ENCODE data around the gene CA11. TPM values are rescaled to one million over a fixed set of nuclear protein-coding genes. Genes with fewer than 3 reads are reported as not detected.

Gene CA11
- total and polyA plus RNA-seq, 12 donors = 1.8 to 24.5 (median 3.8) TPM

GRCh38 chr19:48669903-48670668 is 24.1 kb upstream of the CA11 start:
- no peak for DNase-seq
- intact Hi-C loops (cut with DNase I) = loop anchor here in 6 of 10 donors (10.0 kb wide), 4 partner anchors 65 to 175 kb away; partner anchors contain the start of gene HSD17B14 (in 1 of the 6)
- Histone ChIP-seq H3K27me3 (peaks cover 0 to 5% (median 0%) of the 10 kb centered on the region in 7 donors), H3K9me3 (no peaks in the 10 kb centered on the region), H3K36me3 (no peaks in the 10 kb centered on the region), H3K4me1 (peaks cover 0 to 3% (median 2%) of the 10 kb centered on the region in 9 donors), H3K27ac (no peak overlapping the region), H3K4me3 (no peak overlapping the region)
- 94 to 96% methylated on average over 26 of the region's 26 CpGs for WGBS, 2 donors
- no peak for ATAC-seq
- TF ChIP-seq, protein P1, sequence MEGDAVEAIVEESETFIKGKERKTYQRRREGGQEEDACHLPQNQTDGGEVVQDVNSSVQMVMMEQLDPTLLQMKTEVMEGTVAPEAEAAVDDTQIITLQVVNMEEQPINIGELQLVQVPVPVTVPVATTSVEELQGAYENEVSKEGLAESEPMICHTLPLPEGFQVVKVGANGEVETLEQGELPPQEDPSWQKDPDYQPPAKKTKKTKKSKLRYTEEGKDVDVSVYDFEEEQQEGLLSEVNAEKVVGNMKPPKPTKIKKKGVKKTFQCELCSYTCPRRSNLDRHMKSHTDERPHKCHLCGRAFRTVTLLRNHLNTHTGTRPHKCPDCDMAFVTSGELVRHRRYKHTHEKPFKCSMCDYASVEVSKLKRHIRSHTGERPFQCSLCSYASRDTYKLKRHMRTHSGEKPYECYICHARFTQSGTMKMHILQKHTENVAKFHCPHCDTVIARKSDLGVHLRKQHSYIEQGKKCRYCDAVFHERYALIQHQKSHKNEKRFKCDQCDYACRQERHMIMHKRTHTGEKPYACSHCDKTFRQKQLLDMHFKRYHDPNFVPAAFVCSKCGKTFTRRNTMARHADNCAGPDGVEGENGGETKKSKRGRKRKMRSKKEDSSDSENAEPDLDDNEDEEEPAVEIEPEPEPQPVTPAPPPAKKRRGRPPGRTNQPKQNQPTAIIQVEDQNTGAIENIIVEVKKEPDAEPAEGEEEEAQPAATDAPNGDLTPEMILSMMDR (IDR thresholded peaks at IDR 0.05) = no peak

GRCh38 chr19:48668761-48669160 is 22.8 kb upstream of the CA11 start:
- peaks cover 0 to 2% (median 0%) of the 10 kb centered on the region in 7 donors for H3K27me3 ChIP-seq
- H3K4me3 ChIP-seq = no peak overlapping the region
- no peaks in the 10 kb centered on the region for H3K9me3 ChIP-seq
- no peak for DNase-seq
- no peaks in the 10 kb centered on the region for H3K36me3 ChIP-seq
- no peak overlapping the region for H3K27ac ChIP-seq
- WGBS, 2 donors = 92 to 97% methylated on average over 2 of the region's 2 CpGs
- intact Hi-C loops (cut with DNase I) = no loop called here
- TF ChIP-seq, protein P1 (IDR thresholded peaks at IDR 0.05) = no peak
- no peak for ATAC-seq
- H3K4me1 ChIP-seq = no peaks in the 10 kb centered on the region

- intact Hi-C loops (cut with DNase I) = no loop called here
- no peaks in the 10 kb centered on the region for H3K4me1 ChIP-seq
- H3K9me3 ChIP-seq = no peaks in the 10 kb centered on the region
- H3K36me3 ChIP-seq = no peaks in the 10 kb centered on the region
- H3K27me3 ChIP-seq = no peaks in the 10 kb centered on the region
- TF ChIP-seq, protein P1 (IDR thresholded peaks at IDR 0.05) = no peak
- H3K27ac ChIP-seq = no peak overlapping the region
- 79 to 84% methylated on average over 3 of the region's 3 CpGs for WGBS, 2 donors
- DNase-seq (no peak), ATAC-seq (no peak)
- H3K4me3 ChIP-seq = no peak overlapping the region
Observed at GRCh38 chr19:48668332-48668731, 22.3 kb upstream of the CA11 start.

DNA sequence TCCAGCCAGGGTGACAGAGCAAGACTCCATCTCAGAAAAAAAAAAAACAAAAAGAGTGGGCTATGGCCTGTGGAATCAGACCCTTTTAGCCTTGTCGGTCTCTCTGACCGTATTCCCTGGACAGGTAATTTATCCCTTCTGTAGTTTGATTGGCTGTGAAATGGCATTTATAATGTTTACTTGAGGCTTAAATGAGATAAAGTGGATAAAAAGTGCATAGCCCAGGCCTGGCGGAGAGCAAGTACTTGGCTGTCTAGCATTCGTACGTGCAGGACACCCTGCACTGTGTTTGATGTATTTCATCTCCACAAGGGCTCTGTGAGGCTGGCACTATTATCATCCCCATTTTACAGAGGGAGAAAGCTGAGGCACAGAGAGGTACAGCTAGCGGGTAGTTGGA is 19.8 kb upstream of the CA11 start:
- intact Hi-C loops (cut with DNase I) = no loop called here
- no peak for ATAC-seq
- no peaks in the 10 kb centered on the region for H3K9me3 ChIP-seq
- TF ChIP-seq, protein P1 (IDR thresholded peaks at IDR 0.05) = no peak
- WGBS, 2 donors = 93 to 96% methylated on average over 6 of the region's 6 CpGs
- no peaks in the 10 kb centered on the region for H3K27me3 ChIP-seq
- H3K4me3 ChIP-seq = no peak overlapping the region
- peaks cover 0 to 7% (median 3%) of the 10 kb centered on the region in 9 donors for H3K4me1 ChIP-seq
- DNase-seq = no peak
- H3K27ac ChIP-seq = no peak overlapping the region
- H3K36me3 ChIP-seq = no peaks in the 10 kb centered on the region
